HEK293T (cell line): ENCODE measurements around the gene MICU2.

Source experiments
- CTCF ChIA-PET: fragments of 350-600 bp; formaldehyde crosslinking; extraction: SDS; loops from one replicate; lab custom pipeline; 2021; ENCODE audit warnings: antibody characterized with exemption, inconsistent platforms; lab: Yijun Ruan, JAX
- POLR2A ChIA-PET: fragments of 350-600 bp; formaldehyde crosslinking; extraction: SDS; loops from one replicate; lab custom pipeline; 2020; ENCODE audit warnings: antibody characterized with exemption, inconsistent platforms; lab: Yijun Ruan, JAX
- DNase-seq: peaks from one replicate; pipeline ENCODE4 v3.0.0; 2012; ENCODE audit warnings: mixed read lengths; ENCODE audit errors: extremely low spot score
- ARNT ChIP-seq: fragments of 450-650 bp; IDR thresholded peaks from 2 replicates; pipeline ENCODE4 v1.6.1; 2017; ENCODE audit warnings: mild to moderate bottlenecking
- BHLHE40 ChIP-seq: fragments of 450-650 bp; IDR thresholded peaks from 2 replicates; pipeline ENCODE4 v1.6.1; 2016; ENCODE audit warnings: mild to moderate bottlenecking, moderate library complexity, borderline replicate concordance
- CTBP1 ChIP-seq: fragments of 450-650 bp; IDR thresholded peaks from 2 replicates; pipeline ENCODE4 v1.6.1; 2016; ENCODE audit warnings: borderline replicate concordance
- ELF4 ChIP-seq: fragments of 450-650 bp; IDR thresholded peaks from 2 replicates; pipeline ENCODE4 v1.6.1; 2017; ENCODE audit warnings: antibody characterized with exemption
- FOXA1 ChIP-seq: fragments of 450-650 bp; IDR thresholded peaks from 2 replicates; pipeline ENCODE4 v1.6.1; 2016; ENCODE audit warnings: mild to moderate bottlenecking
- FOXK2 ChIP-seq: fragments of 450-650 bp; IDR thresholded peaks from 2 replicates; pipeline ENCODE4 v1.6.1; 2016; ENCODE audit warnings: mild to moderate bottlenecking
- FOXM1 ChIP-seq: fragments of 450-650 bp; IDR thresholded peaks from 2 replicates; pipeline ENCODE4 v1.6.1; 2017; ENCODE audit warnings: mild to moderate bottlenecking, borderline replicate concordance
- HDGF ChIP-seq: fragments of 450-650 bp; IDR thresholded peaks from 2 replicates; pipeline ENCODE4 v1.6.1; 2017; ENCODE audit warnings: antibody characterized with exemption, borderline replicate concordance
- L3MBTL2 ChIP-seq: fragments of 450-650 bp; conservative IDR thresholded peaks from 2 replicates; pipeline ENCODE4 v1.6.1; 2016; ENCODE audit warnings: mild to moderate bottlenecking
- LEF1 ChIP-seq: fragments of 450-650 bp; IDR thresholded peaks from 2 replicates; pipeline ENCODE4 v1.6.1; 2017; ENCODE audit warnings: mild to moderate bottlenecking, borderline replicate concordance
- NFRKB ChIP-seq: fragments of 450-650 bp; IDR thresholded peaks from 2 replicates; pipeline ENCODE4 v1.6.1; 2016; ENCODE audit warnings: mild to moderate bottlenecking, moderate library complexity
- SP1 ChIP-seq: fragments of 450-650 bp; IDR thresholded peaks from 2 replicates; pipeline ENCODE4 v1.6.1; 2017
- SUZ12 ChIP-seq: fragments of 450-650 bp; IDR thresholded peaks from 2 replicates; pipeline ENCODE4 v1.6.1; 2016; ENCODE audit warnings: mild to moderate bottlenecking
- TARDBP ChIP-seq: fragments of 450-650 bp; IDR thresholded peaks from 2 replicates; pipeline ENCODE4 v1.6.1; 2016
- ZNF384 ChIP-seq: fragments of 450-650 bp; IDR thresholded peaks from 2 replicates; pipeline ENCODE4 v1.6.1; 2016
- TF ChIP-seq, protein P1 (sequence below): fragments of 450-650 bp; IDR thresholded peaks from 2 replicates; pipeline ENCODE4 v1.6.1; 2016

MICU2 gene

GRCh38 chr13:21476893-21477472 lies 127.0 kb downstream of the MICU2 start:
- ChIA-PET POLR2A (interaction anchor here (0.7 to 2.0 kb wide), 4 partner anchors 129 to 363 kb away, joined by 3 to 8 read pairs (median 4); partner anchors contain the start of genes MRPL57 and SKA3), CTCF (interaction anchor here (0.6 to 1.9 kb wide), 5 partner anchors 18 to 182 kb away, joined by 3 to 7 read pairs (median 6); partner anchors contain the start of gene ZDHHC20)
- peak; percentile 67 for DNase-seq

DNA sequence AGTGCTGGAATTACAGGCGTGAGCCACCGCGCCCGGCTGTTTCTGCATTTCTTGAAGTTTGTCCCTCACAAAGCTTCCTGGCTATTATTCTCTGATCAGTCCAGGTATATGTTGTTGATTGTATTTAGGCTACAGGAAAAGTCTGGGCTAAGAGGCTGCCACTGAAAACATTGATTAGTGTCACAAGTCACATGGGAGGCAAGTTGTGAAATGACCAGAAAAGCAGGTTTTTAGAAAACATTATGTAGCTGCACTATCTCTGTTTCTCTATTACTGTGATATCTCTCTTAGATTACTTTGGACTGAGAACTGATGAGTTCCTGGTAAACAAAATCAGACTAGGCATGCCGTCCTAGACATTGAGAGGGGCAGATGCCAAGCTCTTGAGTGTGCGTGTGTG lies 128.9 kb downstream of the MICU2 start:
- ChIA-PET POLR2A (no interaction called here), CTCF (no interaction called here)
- DNase-seq = no peak
- no peak for TF ChIP-seq SP1
- no peak for TF ChIP-seq FOXM1
- no peak for TF ChIP-seq ZNF384
- no peak for TF ChIP-seq LEF1
- no peak for TF ChIP-seq BHLHE40
- no peak for TF ChIP-seq TARDBP
- TF ChIP-seq SUZ12 = no peak
- no peak for TF ChIP-seq FOXA1
- no peak for TF ChIP-seq L3MBTL2
- TF ChIP-seq ARNT = no peak
- TF ChIP-seq, protein P1, sequence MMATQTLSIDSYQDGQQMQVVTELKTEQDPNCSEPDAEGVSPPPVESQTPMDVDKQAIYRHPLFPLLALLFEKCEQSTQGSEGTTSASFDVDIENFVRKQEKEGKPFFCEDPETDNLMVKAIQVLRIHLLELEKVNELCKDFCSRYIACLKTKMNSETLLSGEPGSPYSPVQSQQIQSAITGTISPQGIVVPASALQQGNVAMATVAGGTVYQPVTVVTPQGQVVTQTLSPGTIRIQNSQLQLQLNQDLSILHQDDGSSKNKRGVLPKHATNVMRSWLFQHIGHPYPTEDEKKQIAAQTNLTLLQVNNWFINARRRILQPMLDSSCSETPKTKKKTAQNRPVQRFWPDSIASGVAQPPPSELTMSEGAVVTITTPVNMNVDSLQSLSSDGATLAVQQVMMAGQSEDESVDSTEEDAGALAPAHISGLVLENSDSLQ = no peak
- no peak for TF ChIP-seq ELF4
- TF ChIP-seq HDGF = no peak
- no peak for TF ChIP-seq CTBP1

More at GRCh38 chr13:21476893-21477472, 127.0 kb downstream of the MICU2 start:
- no peak for TF ChIP-seq TARDBP
- no peak for TF ChIP-seq HDGF
- no peak for TF ChIP-seq SP1

GRCh38 chr13:21470785-21471184 lies 133.2 kb downstream of the MICU2 start:
- TF ChIP-seq ZNF384 = no peak
- no peak for TF ChIP-seq FOXK2
- no peak for TF ChIP-seq FOXA1
- TF ChIP-seq LEF1 = no peak
- no peak for TF ChIP-seq L3MBTL2
- no peak for TF ChIP-seq ARNT
- no peak for TF ChIP-seq TARDBP
- no peak for TF ChIP-seq ELF4
- no peak for TF ChIP-seq FOXM1
- TF ChIP-seq, protein P1 = no peak
- no peak for TF ChIP-seq NFRKB
- TF ChIP-seq SP1 = no peak
- TF ChIP-seq BHLHE40 = no peak
- no peak for TF ChIP-seq HDGF
- no peak for TF ChIP-seq SUZ12
- no peak for TF ChIP-seq CTBP1
- CTCF ChIA-PET = no interaction called here
- DNase-seq = no peak
- POLR2A ChIA-PET = no interaction called here

DNA sequence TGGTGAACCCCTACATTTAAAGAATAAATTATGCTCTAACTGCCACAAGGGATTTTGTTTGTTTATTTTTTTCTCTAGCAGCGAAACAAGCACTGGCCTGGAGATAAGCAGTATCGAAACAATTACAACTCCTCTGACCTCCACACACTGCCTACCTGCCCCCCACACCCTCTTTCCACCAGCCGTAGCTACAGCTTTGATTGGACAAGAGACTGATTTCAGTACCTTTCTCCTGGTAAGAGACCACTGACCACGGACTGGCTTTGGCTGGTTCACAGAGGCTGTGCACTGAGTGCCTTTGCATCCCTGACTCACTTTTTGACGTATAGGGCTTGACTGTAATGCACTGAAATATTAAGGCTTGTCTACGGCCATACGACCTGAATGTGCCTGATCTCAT lies 137.4 kb downstream of the MICU2 start:
- TF ChIP-seq SUZ12 (no peak), FOXA1 (no peak), ELF4 (no peak), FOXM1 (no peak), HDGF (no peak), NFRKB (no peak), TARDBP (no peak), BHLHE40 (no peak), CTBP1 (no peak), SP1 (no peak), FOXK2 (no peak)
- no peak for DNase-seq
- POLR2A ChIA-PET = no interaction called here
- CTCF ChIA-PET = no interaction called here

DNA sequence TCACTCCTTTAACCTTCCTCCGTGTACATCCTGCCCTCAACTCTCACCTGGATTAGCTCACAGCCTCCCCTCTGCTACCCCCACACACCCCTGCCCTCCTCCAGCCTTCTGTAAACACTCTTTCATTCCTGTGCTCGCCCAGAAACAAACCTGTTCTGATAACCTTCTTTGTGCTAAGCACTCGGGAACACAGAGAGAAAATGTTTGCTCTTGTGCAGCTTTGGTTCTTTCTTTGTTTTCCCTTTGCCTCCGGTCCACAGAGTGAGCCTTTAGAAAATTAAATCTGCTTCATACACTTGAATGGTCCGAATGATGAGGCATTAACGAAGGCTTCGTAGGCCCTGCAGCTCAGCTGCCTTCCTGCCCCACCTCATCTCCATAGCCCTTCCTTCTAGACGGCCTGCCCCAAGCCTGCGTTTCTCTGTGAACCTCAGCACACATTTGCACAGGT lies 138.2 kb downstream of the MICU2 start:
- POLR2A ChIA-PET = no interaction called here
- DNase-seq = no peak
- TF ChIP-seq FOXM1 = no peak
- TF ChIP-seq FOXK2 = no peak
- TF ChIP-seq ZNF384 = no peak
- CTCF ChIA-PET = no interaction called here

- ChIA-PET POLR2A (no interaction called here), CTCF (no interaction called here)
- DNase-seq = no peak
- TF ChIP-seq L3MBTL2 (no peak), HDGF (no peak), CTBP1 (no peak), ARNT (no peak)
Measured at GRCh38 chr13:21463424-21463823, 140.5 kb downstream of the MICU2 start.

- DNase-seq = no peak
- ChIA-PET POLR2A (no interaction called here), CTCF (interaction anchor here (0.6 kb wide), 1 partner anchor 17 kb away, joined by 3 read pairs; no protein-coding TSS in a partner anchor)
- TF ChIP-seq ELF4 (no peak), FOXK2 (no peak), SP1 (no peak), FOXA1 (no peak), TARDBP (no peak), LEF1 (no peak), L3MBTL2 (no peak), ARNT (no peak), ZNF384 (no peak), SUZ12 (no peak)
- TF ChIP-seq, protein P1 = no peak
Measured at GRCh38 chr13:21461131-21461530, 142.8 kb downstream of the MICU2 start.
